ENCODE results near the gene TMX4.

TMX4 gene

DNA sequence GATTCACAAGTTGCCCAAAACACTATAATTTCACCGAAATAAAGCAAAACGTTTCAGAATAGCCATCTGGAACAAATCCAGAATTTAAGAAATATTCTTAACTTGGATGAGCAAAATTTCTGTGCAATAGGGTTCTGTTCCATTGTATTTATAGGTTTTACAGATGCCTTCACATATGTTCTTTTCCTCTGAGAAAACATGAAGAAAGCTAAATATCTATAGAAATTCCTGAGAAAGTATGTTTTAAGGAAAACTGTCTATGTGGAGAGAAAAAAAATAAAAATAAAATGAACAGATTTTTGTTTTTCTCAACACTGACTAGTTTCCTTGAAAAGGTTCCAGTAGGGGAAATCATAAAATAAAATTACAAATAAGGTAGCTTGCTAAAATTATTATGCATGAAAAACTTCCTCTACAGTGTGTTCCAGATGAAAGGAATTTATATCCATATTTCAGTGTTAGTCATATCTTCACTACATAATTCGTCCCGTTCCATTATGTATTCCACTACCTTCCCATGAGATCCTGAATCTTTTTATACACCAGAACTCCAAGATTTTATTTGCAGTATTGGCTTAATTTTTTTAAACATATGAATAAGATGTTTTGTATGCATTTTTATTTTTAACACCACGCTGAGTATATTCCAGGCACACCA lies 42.4 kb upstream of the TMX4 start:
- Histone ChIP-seq H3K9me3 (no peaks in the 10 kb centered on the region), H3K27me3 (no peaks in the 10 kb centered on the region), H3K36me3 (no peaks in the 10 kb centered on the region), H3K4me3 (ENCODE audit: low read depth, low read length) (no peak overlapping the region), H3K4me1 (peaks cover 14% of the 10 kb centered on the region)
- TF ChIP-seq, protein P1, sequence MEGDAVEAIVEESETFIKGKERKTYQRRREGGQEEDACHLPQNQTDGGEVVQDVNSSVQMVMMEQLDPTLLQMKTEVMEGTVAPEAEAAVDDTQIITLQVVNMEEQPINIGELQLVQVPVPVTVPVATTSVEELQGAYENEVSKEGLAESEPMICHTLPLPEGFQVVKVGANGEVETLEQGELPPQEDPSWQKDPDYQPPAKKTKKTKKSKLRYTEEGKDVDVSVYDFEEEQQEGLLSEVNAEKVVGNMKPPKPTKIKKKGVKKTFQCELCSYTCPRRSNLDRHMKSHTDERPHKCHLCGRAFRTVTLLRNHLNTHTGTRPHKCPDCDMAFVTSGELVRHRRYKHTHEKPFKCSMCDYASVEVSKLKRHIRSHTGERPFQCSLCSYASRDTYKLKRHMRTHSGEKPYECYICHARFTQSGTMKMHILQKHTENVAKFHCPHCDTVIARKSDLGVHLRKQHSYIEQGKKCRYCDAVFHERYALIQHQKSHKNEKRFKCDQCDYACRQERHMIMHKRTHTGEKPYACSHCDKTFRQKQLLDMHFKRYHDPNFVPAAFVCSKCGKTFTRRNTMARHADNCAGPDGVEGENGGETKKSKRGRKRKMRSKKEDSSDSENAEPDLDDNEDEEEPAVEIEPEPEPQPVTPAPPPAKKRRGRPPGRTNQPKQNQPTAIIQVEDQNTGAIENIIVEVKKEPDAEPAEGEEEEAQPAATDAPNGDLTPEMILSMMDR (IDR thresholded peaks at IDR 0.05; ENCODE audit: low read depth, low read length): no peak
- no peak for DNase-seq

DNA sequence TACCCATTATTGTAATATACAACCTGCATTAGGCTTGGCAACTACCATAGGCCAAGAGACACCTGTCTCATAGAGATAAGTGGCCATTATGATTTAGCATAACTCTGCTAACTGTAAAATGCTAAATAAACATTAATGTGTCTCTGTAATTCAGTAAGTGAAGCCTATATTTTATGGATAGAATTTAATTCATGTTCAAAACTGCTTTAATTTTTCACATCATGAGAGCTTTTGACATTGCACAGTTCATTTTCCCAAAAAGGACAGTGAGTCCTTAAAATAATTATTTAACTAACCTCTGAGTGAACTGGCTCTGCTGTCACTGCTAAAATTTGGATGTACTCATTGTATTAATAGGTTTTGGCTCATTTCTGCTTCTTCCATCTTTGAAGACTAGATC lies 41.4 kb upstream of the TMX4 start:
- H3K4me1 ChIP-seq: peaks cover 7% of the 10 kb centered on the region
- no peak for DNase-seq
- no peaks in the 10 kb centered on the region for H3K36me3 ChIP-seq
- H3K4me3 ChIP-seq (ENCODE audit: low read depth, low read length): no peak overlapping the region
- H3K9me3 ChIP-seq: no peaks in the 10 kb centered on the region
- TF ChIP-seq, protein P1 (IDR thresholded peaks at IDR 0.05; ENCODE audit: low read depth, low read length): no peak
- no peaks in the 10 kb centered on the region for H3K27me3 ChIP-seq

DNA sequence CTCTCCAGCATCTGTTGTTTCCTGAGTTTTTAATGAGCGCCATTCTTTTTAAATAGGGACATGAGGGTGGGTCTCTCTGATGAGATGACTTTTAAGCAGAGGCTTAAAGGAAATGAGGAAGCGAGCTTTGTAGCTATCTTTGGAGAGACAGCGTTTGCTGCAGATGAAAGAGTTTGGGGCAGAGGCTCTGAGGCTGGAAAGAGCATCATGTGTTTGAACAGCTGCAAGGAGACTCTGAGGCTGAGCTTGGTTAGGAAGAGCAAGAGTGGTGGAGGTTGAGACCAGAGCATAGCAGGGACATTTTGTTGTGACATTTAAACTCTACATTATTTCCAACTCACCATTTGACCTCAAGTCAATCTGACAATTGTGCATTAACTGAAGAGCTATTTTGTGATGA lies 38.3 kb upstream of the TMX4 start:
- Histone ChIP-seq H3K4me1 (peaks cover 2% of the 10 kb centered on the region; the same call in 1 of the 2 replicates), H3K27me3 (no peaks in the 10 kb centered on the region), H3K36me3 (no peaks in the 10 kb centered on the region), H3K4me3 (ENCODE audit: low read depth, low read length) (no peak overlapping the region), H3K9me3 (no peaks in the 10 kb centered on the region)
- TF ChIP-seq, protein P1 (IDR thresholded peaks at IDR 0.05; ENCODE audit: low read depth, low read length): no peak
- DNase-seq: no peak

DNA sequence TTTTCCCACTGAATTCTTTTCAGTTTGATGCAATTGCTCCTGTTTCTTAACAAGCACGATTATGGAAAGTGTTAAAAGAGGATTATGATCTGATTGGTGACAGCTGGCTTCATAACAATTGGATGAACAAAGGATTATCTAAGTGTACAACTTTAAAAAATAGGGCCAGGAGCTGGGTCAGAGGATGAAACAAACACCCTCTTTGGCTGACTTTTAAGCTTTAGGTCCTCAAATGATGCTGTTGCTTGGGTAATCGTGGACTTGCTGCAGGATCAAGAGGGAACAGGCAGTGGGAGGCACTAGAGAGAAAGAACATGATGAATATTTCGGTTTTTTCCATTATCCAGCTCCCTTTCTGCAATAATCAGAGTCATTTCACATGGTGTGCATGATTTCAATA lies 35.5 kb upstream of the TMX4 start:
- no peaks in the 10 kb centered on the region for H3K9me3 ChIP-seq
- no peaks in the 10 kb centered on the region for H3K27me3 ChIP-seq
- H3K4me1 ChIP-seq: peaks cover 11% of the 10 kb centered on the region; the same call in 1 of the 2 replicates
- TF ChIP-seq, protein P1 (IDR thresholded peaks at IDR 0.05; ENCODE audit: low read depth, low read length): no peak
- DNase-seq: no peak
- H3K4me3 ChIP-seq (ENCODE audit: low read depth, low read length): no peak overlapping the region
- no peaks in the 10 kb centered on the region for H3K36me3 ChIP-seq

DNA sequence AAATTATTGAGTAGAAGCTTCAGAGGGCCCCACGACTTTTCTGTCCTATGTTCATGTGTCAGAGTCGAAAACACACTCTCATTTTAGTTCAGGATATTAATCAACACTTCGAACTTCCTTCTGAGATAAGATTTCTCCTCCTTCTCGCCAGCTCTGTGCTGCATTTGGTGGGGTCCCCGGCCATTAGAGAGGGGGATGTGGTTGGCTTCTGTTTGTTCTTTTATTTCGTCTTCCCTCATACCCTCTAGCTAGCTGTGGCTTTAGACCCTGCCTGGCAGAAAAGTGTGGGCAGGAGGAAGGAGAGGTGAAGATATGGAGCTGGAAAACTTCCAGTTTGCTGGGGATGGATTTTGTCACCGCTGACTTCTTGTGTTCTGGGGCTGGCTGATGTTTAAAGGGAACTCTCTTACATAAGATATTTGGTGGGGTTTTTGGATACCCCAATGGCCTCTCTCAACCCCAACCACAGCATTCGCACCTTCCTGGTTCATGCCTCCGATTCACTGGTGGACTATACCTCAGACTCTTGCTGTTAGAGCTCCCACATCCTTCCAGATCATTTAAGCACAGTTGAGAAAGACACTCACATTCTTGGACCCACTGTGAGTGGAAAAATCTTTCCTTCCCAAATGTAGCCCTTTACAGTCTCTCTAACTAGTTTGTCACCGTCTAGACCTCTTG lies 30.7 kb upstream of the TMX4 start:
- no peaks in the 10 kb centered on the region for H3K36me3 ChIP-seq
- H3K9me3 ChIP-seq: no peaks in the 10 kb centered on the region
- TF ChIP-seq, protein P1 (IDR thresholded peaks at IDR 0.05; ENCODE audit: low read depth, low read length): no peak
- H3K4me1 ChIP-seq: peaks cover 18% of the 10 kb centered on the region
- no peak overlapping the region for H3K4me3 ChIP-seq (ENCODE audit: low read depth, low read length)
- no peaks in the 10 kb centered on the region for H3K27me3 ChIP-seq
- DNase-seq: no peak

DNA sequence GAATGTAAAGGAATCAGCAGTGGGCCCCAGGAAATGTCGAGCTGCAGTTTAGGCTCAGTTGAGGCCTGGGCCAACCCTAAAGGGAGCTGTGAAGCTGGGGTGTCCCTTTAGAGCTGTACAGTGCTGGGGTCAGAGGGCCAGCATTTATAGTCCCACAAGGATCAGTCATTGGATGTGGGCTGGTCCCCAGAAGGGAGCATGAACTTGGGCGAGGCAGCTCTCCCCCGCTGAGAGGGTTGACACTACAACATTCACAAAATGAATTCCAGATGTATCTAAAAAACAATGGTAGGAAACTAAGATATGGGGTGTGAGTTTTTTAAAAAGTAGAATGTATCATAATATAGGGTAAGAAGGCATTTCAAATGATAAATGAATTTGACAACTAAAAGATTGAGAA lies 29.7 kb upstream of the TMX4 start:
- TF ChIP-seq, protein P1 (IDR thresholded peaks at IDR 0.05; ENCODE audit: low read depth, low read length): no peak
- no peak overlapping the region for H3K4me3 ChIP-seq (ENCODE audit: low read depth, low read length)
- peaks cover 27% of the 10 kb centered on the region for H3K4me1 ChIP-seq
- no peaks in the 10 kb centered on the region for H3K9me3 ChIP-seq
- no peaks in the 10 kb centered on the region for H3K27me3 ChIP-seq
- no peak for DNase-seq
- H3K36me3 ChIP-seq: no peaks in the 10 kb centered on the region

Data from BE2C (cell line).